CD4-positive, alpha-beta T cell treated with Interleukin-15 for 1 hour (primary cell): ENCODE results near the gene THADA.
"Not testable (repeated sequence)": the region's sequence is repeated elsewhere in the genome, so short reads cannot be mapped to it uniquely, and the experiment has no call there.

ENCODE experiments used
- DNase-seq: peaks from one replicate; pipeline ENCODE4 v3.0.0-alpha.2; 2020

The THADA gene

GRCh38 chr2:43593254-43593653, 2.6 kb downstream of the THADA start:
- DNase-seq, result no peak

GRCh38 chr2:43592443-43592842, 3.4 kb downstream of the THADA start:
- no peak for DNase-seq

GRCh38 chr2:43585708-43586107, 10.1 kb downstream of the THADA start:
- DNase-seq, result no peak

GRCh38 chr2:43579275-43579981, 16.4 kb downstream of the THADA start:
- no peak for DNase-seq

GRCh38 chr2:43576981-43577892, 18.6 kb downstream of the THADA start:
- DNase-seq, result peak; percentile 29

- DNase-seq, result no peak
Observed at GRCh38 chr2:43572244-43572643, 23.6 kb downstream of the THADA start.

GRCh38 chr2:43569921-43570320, 25.9 kb downstream of the THADA start:
- DNase-seq, result no peak

DNA sequence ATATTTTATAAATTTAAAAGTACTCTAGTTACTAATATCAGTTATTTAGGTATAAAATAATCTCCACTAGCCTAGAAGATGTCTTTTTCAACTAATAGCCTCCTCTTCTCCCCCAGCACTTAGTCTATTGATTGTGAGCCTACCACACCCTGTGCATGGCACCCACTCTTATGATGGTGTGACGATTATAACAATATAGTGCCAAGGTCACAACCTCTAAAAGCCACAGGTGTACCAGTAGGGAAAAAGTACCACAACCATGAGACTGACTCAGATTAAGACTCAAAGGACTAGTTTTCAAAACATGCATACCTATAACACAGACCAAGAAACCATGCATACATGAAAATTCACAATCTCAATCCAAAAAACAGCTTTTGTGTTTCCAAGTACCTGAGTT, 27.6 kb downstream of the THADA start:
- DNase-seq, result no peak

- DNase-seq, result no peak
Observed at GRCh38 chr2:43566461-43566729, 29.4 kb downstream of the THADA start.

DNA sequence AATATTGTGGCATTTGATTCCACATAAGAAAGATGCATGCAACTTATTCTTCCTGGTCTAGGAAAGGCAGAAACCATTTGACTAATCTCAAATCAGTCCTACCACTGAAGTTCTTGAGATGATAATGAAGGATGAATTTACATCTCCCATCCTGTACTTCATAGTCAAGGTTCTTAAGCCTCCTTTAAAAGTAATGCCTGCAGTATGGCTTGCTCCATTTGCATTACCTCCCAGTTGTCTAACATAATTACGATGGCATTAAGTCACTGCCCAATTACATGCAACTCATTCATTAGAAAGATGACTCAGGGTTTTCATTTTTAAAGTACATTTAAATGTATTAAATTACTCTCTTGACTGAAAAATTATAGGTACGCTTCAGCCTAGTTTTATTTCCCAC, 32.2 kb downstream of the THADA start:
- no peak for DNase-seq

DNA sequence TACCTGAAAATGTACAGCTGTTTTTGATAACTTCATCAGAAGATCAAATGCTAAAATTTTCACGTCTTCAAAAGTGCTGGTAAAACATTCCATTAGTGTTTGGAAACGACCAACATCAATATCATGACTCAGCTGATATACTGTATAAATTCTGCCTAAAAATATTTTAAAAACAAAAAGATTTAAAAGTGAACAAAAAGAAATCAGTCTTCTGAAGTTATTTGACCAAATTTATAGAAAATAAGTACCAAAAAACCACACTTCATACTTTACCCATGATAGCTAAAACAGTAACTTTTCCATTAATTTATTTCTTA, 35.6 kb downstream of the THADA start:
- no peak for DNase-seq

DNA sequence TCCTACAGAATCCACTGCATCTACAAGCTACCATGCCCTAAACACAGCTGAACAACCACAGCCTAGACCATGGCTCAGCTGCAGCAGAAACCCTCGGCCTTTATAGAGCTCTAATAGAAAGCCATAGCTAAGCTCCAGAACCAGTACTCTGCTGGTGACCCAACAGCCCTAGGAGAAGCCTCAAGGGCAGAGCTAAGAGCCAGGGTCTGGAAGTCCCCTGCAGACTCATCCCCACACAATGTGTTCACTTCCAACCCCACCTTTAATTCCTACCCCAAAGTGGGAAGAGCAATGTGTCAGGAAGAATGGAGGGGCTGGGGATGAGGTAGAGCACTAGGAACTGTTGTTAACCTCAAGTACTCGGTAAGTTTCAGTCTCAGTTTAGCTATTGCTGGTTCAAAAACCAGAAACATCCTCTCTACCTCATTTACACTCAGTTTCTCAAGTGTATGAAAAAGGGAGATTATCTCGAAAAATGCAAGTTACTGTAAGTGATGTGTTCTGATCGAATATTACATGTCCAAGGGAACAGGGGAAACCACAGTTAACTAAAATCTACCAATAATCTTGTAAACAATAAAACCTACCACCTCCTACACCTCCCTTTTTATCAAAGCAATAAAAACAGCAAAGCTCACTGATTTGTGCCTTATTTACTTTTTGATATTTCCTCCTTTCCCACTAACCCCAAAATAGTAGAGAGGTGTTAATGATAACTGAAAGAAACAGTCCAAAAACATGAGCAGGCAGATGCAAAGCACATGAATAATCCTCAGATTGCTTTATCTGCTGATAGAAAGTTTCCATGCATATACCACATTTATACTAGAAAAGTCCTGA, 36.2 kb downstream of the THADA start:
- DNase-seq, result no peak

DNA sequence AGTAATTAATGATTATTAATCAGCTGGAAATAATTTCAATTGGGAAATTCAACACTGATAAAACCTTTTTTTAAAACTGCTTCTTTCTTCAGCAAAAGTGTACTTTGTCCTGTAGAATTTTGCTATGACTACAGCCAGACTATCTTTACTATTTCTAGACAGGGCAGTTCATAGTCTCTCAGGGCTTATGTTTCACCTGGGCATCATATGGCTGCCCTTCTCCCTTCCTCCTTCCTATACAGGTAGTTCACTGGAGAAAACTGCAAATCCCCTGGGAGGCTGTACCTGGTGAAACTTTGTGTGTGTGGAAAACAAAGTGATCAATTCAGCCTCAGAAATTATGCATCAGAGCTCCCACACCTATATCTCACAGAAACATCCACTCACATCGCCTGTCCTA, 38.6 kb downstream of the THADA start:
- no peak for DNase-seq

GRCh38 chr2:43556256-43556655, 39.6 kb downstream of the THADA start:
- no peak for DNase-seq

DNA sequence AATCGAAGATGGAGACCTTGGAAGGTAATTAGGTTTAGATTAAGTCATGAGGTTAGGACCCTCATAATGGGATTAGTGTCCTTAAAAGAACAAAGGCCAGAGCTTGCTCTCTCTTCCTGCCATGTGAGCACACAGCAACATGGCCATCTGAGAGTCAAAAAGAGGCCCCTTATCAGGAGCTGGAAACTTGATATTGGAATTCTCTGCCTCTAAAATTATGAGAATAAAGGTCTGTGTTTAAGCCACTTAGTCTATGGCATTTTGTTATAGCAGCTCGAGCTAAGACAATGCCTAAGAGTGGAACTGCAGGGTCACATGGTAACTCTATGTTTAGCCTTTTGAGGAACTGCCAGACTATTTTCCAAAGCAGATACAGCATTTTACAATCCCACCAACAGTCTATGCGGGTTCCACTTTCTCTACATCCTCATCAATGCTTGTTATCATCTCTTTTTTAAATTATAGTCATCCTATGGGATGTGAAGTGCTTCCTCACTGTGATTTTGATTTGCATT, 42.4 kb downstream of the THADA start:
- no peak for DNase-seq

GRCh38 chr2:43551990-43552389, 43.8 kb downstream of the THADA start:
- DNase-seq, result no peak

DNA sequence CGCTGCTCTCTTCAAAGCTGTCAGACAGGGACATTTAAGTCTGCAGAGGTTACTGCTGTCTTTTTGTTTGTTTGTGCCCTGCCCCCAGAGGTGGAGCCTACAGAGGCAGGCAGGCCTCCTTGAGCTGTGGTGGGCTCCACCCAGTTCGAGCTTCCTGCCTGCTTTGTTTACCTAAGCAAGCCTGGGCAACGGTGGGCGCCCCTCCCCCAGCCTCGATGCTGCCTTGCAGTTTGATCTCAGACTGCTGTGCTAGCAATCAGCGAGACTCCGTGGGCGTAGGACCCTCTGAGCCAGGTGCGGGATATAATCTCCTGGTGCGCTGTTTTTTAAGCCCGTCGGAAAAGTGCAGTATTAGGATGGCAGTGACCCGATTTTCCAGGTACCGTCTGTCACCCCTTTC, 47.5 kb downstream of the THADA start:
- not testable (repeated sequence) for DNase-seq

DNA sequence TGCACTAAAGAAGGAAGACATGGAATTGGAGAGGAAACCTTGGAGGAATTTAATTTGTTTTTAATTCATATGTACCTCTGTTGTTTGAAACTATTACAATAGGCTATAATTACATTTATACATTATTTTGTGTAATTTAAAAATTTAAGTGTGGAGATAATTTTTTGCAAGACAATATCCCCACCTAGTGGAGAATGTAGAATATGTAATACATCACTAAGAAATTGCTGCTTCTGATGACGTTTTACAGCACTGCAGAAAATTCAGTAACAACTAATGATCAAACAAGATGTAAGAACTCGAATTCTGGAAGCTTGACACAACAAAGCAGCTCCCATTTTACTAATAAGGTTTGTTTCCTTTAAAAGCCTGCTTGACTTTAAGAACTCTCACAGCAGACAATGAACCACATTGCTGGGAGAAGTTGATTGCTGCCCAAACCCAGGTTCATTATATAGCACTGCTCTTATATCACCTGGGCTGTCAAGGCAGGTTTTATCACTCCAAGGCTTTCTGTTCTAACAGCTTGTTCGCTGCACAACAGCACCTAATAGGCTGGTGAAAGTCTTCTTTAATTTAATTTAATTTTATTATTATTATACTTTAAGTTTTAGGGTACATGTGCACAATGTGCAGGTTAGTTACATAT, 53.4 kb downstream of the THADA start:
- DNase-seq, result no peak

GRCh38 chr2:43541165-43541564, 54.7 kb downstream of the THADA start:
- DNase-seq, result no peak

- DNase-seq, result peak; percentile 58
Observed at GRCh38 chr2:43540021-43540779, 55.6 kb downstream of the THADA start.

DNA sequence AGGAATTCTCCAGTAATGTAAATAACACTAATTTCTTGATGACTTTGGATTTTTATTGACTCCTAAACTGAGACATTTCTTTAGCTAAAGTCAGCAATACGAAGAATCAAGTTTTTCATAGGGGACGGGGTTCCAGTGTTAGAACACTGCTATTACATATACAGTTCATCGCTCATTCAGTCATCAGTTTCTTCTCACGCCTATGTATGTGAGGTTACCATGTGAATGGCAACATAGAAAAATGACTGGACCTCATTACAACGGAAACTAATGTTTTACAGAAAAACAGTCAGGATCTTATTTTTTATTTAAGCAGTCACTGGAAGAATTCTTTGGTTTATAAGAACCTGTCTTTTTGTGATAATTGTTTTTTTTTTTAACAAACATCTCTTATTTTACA, 56.4 kb downstream of the THADA start:
- DNase-seq, result no peak

- no peak for DNase-seq
Observed at GRCh38 chr2:43538034-43538670, 57.7 kb downstream of the THADA start.
